Activated CD8-positive, alpha-beta memory T cell treated with anti-CD3 and anti-CD28 coated beads for 4 hours (primary cell): Measurements from ENCODE around the gene PLCH1.

Experiments
- DNase-seq, 2 donors: peaks; one replicate each; pipeline ENCODE4 v3.0.0-alpha.2; 2020; ENCODE audit warnings: low read depth in 2 of 2

PLCH1 gene

DNA sequence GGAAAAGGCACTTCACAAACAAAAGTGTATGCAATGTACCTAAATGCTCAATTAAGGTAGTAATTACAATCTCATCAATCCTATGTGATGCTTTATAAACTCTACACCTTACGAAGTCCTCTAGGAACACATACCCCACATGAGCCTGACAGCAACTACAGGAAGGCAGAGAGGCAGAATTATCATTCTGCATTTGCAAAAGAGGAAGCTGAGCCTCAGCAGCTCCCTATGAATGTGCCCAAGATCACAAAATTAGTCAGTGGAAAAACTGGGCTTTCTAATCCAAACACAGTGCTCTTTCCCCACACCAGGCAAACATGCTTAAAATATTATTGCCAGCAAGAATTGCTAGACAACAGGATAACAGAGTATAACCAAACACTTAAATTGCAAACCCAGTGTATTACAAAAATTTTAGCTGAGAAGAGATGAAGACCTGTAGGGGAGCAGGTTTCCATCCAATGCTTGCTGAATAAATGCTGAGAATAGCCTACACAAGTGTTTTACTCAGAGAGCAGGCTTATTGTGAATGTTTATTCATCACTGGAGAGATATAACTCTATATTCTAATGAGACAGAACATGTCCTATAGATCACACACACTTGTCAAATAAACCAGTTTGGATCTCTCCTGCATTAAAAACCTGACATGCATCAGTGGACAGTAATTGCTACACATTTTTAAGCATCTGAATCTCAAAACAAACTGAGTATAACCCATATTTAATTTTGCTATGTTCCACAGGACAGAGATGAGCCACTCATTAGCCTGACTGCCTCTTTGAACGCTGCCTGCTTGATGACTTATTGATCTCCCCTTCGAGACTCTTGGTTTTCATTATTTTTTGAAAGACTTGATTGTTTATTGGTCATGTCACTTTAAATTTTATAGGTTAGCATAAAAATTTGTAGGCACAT is 62.2 kb downstream of the PLCH1 start:
- DNase-seq, result no peak

DNA sequence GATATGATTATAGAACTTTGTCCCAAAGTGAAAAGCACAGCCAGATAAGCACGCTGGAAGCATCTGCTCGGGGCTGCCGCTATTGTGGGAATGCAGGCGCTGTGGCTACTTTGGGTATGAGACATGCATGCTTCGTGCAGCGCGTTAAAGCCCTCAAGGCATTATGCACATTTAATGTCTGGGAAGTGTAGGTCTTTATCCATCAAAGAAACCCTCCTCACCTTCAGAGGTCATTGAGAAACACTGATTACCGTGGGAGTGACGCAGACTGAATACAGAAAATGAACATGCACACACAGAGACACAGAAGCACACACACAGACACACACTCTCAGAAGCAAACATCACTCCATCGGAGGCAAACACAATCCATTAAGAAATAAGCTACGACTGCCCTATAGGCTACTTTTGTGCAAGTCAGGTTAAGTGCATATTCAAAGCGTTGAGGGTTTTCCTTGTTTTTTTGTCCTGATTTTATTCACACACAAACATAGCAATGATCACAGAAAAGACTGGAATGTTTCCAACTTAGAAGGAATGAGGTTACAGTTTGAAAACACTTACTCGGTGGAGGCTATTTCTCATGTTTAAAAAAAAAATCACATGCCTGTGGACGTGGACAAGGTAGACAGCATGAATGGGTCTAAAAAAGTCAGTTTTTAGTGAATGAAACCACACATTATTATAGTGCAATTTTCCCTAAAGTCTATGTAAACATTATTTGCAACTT is 68.5 kb downstream of the PLCH1 start:
- DNase-seq, result no peak

DNA sequence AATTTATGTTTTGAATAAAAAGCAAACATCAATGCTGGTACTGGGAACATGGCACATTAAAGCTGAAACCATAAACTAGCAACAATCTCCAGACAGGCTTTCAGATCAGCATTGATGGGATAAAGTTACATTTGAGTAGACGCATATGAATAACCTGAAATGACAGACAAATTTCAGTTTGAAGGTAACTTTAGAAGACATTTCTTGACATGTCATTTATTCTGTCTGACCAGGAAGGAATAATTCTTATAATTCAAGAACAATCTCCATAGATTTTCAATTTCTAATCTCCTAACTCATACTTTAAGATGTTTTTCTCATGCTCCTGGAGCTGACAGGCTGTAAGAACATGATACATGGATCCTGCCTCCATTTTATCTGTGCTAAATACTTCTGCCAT is 69.8 kb downstream of the PLCH1 start:
- DNase-seq, result no peak

DNA sequence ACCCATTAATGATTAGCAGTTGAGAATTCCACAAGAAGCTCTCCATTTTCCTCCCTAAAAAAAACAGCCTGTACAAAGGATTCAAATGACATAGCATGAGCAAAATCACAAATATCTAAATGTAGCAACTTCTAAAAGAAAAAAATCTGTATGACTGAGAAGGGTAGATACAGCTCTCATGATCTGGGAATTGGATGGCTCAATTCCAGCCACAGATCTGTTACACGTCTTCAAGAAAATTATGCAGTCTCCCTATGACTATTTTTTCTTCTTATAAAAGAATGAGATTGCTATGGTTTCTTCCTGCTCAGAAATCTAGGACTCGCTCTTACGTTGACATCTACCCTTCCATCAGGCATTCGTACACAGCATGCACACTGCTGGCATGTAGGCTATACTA is 71.5 kb downstream of the PLCH1 start:
- DNase-seq, result no peak

DNA sequence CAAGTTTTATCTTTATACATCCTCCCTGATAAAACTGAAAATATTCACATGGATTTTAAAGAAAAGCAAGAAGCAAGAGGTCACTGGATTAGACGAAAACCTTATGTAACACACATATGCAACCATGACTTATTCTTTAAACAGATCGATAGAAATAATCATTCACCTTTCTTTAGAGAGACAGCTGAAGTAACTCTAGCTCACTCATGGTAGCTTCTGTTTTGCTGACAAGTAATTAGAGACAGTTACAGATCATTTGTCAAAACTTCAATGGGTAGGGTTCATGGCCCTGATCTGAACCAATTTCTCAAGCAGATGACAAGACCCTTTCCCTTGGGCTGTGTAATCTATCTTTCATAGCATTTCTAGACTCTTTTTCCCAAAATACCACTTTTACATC is 74.5 kb downstream of the PLCH1 start:
- DNase-seq, result no peak

DNA sequence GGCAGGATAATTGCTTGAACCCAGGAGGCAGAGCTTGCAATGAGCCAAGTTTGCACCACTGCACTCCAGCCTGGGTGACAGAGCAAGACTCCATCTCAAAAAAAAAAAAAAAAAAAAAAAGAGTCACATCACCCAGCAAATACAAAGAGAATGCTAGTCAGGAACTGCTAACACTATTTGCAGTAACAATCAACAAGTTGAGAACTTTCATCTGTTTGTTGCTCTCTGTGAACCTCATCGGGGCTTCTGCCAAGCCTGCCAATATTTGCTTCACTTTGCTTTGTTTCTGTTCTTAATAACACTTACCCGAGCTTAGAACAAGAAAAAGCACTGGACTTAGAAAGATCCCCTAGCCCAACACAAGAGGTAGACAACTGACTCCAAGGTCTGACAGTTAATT is 76.9 kb downstream of the PLCH1 start:
- DNase-seq, result no peak

DNA sequence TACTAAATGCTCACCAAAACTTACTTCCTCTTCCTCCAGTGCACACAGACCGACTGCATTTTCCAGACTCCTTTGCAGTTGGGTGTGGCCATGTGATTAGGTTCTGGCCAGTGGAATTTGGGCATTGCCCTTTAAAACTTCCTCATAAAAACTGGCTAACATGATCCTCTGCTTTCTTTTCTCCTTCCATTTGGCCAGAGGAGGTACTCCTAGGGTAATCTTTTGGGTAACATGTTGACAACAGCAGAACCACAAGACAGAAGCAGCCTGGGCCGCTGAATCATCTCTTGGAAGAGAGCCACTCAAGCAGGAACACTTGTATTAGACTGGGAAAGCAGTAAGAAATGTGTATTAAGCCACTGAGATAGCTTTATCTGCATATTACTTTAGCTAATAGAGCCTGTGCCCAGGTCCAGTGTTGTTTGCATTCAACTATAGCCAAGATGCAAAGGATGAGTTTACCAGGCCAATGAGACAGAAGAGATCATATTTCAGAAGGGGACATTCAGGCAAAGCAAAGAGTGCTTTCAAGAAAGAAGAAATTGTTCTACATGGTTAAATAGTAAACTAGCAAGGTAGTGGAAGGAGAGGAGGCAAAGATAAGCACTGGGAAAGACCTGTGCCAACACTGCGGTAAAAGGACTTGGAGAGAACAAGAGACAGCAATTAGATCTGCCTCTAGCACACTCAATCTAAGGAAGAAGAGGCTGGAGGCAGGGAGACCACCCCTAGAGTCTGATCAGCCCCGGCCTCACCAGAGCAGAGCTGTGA is 79.8 kb downstream of the PLCH1 start:
- DNase-seq, result no peak

DNA sequence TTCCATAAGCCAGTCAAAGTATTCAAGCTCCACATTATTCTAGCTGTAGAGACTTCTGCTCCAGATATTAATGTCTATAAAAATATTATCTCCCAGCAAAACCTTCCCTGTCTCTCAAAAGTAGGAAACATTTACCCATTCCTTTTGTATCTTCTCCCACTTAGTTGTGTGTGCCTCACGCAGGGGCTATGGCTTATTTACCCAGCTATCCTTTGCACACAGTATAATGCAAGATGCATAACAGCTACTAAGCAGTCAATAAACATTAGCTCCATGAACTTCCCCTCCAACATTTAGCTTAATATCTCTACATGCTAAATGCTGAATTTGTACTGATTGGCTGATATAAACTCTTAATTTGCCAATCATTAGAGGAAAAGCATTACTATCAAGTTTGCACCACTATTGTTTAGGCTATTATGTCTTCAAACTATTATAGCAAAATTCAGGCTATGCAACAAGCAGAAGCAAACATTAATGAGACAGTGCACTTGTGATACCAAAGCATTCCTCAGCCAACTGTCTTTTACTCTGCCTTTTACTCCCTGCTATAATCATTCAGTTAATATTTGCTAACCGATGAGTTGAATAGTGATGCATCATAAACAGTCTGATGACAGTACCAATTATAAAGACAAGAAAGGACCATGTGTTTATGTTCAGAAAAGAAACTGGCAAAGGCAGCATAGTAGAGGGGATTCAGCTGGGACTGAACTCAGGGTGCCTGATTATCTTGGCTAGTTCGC is 81.2 kb downstream of the PLCH1 start:
- no peak for DNase-seq

DNA sequence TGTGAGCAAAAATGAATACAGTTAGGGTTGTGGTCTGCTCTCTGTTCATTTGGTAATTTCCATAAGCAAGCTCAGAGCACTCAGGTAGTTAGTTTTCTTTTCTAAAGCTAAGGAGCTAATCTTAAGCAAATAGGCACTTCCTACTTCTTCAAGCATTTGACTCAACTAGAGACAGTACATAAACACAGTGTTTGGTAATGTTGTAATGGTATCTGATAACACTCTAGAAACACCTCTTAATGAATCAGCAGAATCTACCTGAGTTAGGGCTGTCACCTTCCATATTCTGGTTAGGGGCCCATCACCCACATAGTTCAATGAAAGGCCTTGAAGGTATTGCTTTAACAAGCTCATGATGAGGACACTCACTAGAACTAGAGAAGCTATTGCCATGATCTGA is 83.1 kb downstream of the PLCH1 start:
- no peak for DNase-seq

DNA sequence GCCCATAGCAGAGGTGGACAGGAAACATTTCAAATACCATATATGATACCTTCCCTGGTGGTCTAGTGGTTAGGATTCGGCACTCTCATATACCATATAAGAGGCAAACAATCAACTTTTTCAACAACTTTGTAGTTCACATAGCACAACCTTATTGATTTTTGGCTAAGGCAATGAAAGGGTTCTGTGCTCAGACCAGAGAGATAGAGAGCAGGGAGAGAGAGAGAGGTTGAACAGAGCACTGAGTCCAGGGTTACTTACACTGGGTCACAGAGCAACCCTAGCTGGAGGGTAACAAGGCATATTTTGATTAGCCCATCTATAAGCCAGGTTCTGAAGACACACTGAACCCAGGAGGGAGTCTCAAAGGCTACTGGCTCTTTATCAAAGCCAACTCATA is 83.8 kb downstream of the PLCH1 start:
- no peak for DNase-seq

DNA sequence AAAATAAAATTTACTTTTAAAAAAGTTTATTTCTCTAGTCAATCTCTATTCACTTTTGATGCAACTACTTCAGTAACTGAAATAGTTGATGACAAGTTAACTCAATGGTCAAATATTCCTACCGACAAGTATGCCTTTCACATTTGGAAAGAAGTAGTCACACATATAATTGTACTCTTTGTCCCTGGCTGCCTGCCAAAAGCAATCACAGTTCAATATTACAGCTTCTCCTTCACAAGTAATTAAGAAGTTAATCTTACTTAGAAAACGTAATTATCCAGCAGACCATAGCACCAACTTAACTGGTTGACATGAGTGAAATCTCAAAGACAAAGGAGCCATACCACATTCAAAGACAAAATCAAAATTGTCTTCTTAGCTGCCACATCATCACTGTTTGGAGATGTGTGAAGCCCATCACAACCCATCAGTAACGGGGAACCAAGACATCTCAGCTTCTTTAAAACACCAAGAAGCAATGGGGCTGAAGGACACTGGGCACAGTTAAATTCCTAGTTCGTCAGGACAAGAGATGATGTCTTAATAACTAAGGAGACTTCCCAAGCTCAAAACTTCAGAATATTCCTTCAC is 86.1 kb downstream of the PLCH1 start:
- no peak for DNase-seq

DNA sequence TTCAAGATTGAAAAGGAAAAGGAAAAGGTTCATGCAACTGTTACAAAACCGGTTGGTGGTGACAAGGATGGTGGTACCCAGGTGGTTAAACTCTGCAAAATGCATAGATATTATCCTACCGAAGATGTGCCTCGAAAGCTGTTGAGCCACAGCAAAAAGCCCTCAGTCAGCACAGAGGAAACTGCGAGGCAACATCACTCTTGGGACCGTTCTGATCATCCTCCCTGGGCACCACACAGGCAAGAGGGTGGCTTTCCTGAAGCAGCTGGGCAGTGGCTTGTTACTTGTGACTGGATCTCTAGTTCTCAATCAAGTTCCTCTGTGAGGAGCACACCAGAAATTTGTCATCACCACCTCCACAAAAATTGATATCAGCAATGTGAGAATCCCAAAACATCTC is 86.9 kb downstream of the PLCH1 start:
- no peak for DNase-seq

DNA sequence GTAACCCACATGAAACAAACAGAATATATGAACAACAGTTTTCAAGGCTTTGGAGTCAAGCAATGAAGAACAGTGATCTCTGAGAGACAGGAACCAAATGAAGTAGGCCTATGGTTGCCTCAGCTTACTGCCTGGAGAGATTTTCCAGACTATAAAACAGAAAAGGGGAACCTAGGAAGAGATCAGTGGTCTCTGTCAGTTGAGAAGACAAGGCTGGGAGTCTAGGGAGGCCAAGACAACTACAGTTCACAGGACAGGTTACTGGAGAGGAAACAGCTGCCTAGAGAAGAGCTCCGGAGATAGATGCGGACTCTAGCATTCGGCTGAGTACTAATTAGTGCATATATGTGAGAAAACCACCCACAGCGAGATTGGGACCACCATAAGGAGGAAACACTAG is 87.7 kb downstream of the PLCH1 start:
- DNase-seq, result no peak

DNA sequence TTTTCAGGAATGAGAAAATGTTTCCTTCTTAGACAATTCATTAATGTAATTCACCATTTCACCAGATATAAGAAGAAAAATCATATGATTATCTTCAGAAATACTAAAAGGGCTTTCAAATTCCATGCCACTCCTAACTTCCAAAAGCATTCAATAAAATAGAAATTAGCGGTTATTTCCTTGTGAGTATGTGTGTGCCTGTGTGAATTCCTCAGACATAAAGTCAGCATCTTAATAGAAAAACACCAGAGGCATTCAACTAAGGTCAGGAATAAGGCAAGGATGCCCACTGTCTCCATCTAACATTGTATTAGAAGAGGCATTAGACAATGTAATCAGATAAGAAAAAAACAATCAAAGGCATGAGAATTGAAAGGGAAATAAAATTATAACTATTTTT is 88.4 kb downstream of the PLCH1 start:
- no peak for DNase-seq

DNA sequence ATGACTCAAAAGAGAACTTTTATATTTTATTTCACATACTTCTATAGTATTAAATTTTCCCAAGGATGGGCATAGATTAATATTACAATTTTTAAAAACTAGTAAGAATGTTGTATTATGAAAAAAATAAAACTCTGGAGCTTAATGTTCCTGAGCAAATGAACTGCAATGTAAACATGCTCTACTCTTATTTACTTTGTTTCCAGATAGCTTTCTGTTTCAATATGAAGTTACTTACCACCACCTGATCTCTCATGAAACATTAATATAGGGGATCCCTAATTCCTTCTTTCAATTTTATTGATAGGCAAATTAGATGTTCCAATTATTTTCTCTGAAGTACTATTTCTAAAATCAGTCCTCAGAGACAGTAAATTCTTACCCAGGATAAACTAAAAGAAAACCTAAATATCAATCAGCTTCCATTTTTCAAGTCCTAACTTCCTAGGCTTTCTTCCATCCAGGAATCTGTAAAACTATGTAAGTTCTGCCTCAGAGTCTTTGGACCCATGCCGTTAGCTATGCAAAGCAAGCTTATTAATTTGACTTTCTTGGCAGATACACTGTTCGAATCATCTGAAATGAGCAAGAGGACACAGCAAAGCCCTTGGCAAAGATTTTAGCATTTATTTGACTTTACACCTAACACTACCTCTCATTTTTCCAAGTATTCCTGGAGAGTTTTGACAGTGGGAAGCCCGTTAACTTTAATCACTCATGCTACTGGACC is 93.2 kb downstream of the PLCH1 start:
- no peak for DNase-seq

DNA sequence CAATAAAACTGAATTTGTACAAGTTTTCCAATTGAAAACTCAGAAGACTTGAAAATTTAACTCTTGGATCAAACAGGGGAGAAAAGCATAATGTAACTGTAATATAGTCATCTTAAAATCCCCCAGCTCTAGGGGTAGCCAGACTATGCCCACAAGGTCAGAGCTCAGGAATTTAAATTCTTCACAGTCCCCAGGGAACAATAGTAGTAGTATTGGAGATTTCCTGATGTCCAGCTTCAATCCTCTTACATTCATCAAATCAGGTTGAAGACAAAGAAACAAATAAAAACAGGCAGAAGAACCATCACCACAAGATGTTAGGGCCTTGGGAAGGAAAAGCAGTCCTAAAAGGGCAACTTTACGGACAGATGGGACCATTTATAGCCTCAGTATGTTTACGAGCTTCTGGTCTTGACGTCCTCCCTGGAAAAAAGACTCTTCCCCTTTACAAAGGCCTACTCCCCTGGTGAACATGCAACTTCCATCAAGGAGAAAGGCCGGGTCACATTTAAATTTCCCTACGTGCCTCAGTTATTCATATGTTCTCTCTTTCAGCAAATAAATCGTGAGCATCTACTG is 96.8 kb downstream of the PLCH1 start:
- no peak for DNase-seq

DNA sequence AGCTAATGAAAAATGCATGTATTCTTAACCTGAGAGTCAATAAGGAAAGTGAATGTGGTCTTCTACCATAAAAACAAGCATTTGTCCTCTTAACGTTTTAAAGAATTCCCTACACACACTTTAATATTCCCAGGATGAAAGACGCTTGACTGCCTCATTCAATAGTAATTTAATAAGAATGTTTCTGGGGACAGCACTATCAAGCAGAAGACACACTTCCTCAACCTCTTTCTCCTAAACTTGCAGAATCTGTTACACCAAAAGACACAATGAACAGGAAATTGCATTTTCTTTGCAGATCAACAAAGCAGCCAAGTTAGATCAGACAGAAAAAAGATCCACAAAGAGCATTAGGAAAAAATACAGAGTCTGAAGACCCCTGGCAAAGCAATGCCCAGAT is 97.7 kb downstream of the PLCH1 start:
- no peak for DNase-seq

DNA sequence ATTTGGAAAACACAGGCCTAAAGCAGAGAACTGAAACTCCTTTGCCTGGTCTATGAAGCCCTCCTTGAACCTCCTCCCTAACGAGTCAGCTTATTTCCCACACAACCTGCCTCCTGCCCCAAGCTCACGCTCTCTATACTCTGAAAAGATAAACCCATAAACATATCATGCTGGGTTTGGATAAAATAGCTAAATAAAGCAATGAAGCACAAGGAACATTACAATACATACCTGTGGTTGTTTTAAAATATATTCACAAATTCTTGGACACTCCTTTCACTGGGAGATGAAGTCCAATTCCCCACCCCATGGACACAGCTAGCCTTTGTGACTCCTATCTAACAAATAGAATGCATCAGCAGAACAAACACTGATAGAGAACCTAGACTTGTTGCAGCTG is 98.2 kb downstream of the PLCH1 start:
- no peak for DNase-seq

DNA sequence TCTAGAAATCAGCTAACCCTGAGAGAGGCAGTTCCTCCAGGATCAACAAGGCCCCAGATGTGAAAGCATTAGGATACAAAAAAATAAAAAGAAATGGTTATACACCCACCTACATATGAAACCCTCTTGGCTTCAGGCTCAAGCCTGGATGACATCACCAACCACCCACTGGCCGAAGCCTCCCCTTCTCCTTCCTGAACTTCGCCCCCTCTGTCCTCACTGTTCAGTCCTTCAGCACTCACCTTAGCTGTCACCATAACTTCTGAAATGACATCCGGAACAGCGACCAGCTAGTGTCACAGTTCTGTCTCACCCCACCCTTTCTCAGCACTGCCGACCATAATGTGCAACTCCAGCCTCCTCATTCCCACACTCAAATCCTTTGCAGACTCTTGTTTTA is 98.7 kb downstream of the PLCH1 start:
- DNase-seq, result no peak

DNA sequence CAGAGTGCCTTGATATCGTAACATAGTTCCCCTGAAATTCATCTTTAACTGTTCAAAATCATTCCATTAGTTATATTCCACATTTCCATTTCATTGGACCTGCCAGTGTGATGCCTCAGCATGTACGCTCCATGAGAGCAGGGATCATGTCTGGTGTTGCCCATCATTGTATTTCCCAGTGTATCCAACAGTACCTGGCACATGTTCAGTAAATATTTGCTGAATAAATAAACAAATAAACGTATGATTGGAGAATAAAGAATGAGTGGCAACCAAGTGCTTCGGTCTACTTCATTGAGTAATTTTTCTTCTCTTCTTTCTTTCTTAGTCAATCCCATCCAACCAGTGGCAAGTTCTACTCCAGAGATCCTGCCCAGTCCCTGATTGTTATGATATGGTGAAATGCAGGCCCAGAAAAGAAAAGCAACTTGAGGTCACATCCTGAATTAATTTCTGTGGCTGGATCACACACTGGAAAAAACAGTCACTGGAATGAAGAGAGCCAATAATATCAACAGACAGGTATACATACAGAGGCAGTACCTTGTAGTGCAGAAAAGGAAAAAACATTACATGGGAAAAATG is 101.2 kb downstream of the PLCH1 start:
- no peak for DNase-seq
